Activated B cell treated with CpG ODN at 0.5 μM for 24 hours (primary cell): ENCODE results near the gene SRA1. TPM values are rescaled to one million over a fixed set of nuclear protein-coding genes. Genes with fewer than 3 reads are reported as not detected.
A peak's percentile ranks its signal among the peaks of the same experiment; 100 is the strongest.

Experiments used
- ATAC-seq: fragments of 200-7000 bp; cut with Tn5 transposase; one replicate; pipeline ENCODE4 v1.10.0; 2021; ENCODE audit warnings: low read depth, mild to moderate bottlenecking, moderate library complexity
- CTCF ChIA-PET: fragments of 350-600 bp; sonication (Branson Sonifier 250); formaldehyde crosslinking; loops from one replicate; lab custom pipeline; 2021; ENCODE audit warnings: antibody characterized with exemption; lab: Charles Lee
- POLR2A ChIA-PET: fragments of 350-600 bp; sonication (Branson Sonifier 250); formaldehyde crosslinking; loops from one replicate; lab custom pipeline; 2021; ENCODE audit warnings: antibody characterized with exemption; lab: Charles Lee
- DNase-seq: peaks from one replicate; pipeline ENCODE4 v3.0.0; 2022
- H3K27ac Mint-ChIP-seq: one replicate; pipeline ENCODE4 v1.8.0; 2020; ENCODE audit warnings: mixed read lengths
- H3K27me3 Mint-ChIP-seq: one replicate; pipeline ENCODE4 v1.8.0; 2021; ENCODE audit warnings: mixed read lengths
- H3K36me3 Mint-ChIP-seq: one replicate; pipeline ENCODE4 v1.8.0; 2021; ENCODE audit warnings: low read depth, mixed read lengths
- H3K4me1 Mint-ChIP-seq: one replicate; pipeline ENCODE4 v1.8.0; 2021; ENCODE audit warnings: mixed read lengths
- H3K4me3 Mint-ChIP-seq: one replicate; pipeline ENCODE4 v1.8.0; 2020; ENCODE audit warnings: mild to moderate bottlenecking, mixed read lengths
- H3K9me3 Mint-ChIP-seq: one replicate; pipeline ENCODE4 v1.8.0; 2020; ENCODE audit warnings: mixed read lengths
- CTCF ChIP-seq: fragments of 200-600 bp; IDR thresholded peaks from one replicate; pipeline ENCODE4 v1.8.0; 2022; ENCODE audit warnings: antibody characterized with exemption, mild to moderate bottlenecking
- intact Hi-C: fragments of 100-400 bp; cut with micrococcal nuclease; formaldehyde crosslinking; loops from one replicate; pipeline ENCODE4 v1.15.1; 2024
- total RNA-seq: library from RNA; stranded (reverse); gene quantifications from 2 replicates; pipeline ENCODE4 v1.2.3, GENCODE V29; 2022

Gene SRA1
- total RNA-seq, 1 donor from 2014 or later = 41.8 TPM

- ChIA-PET POLR2A (interaction anchor here (0.6 to 4.4 kb wide), 7 partner anchors 9 to 430 kb away, joined by 11 to 39 read pairs (median 16); partner anchors contain the start of genes ANKHD1, APBB3, IK and NDUFA2), CTCF (interaction anchor here (2.3 kb wide), 1 partner anchor 98 kb away, joined by 12 read pairs; the partner anchor contains the start of genes IK and NDUFA2)
- intact Hi-C loops = loop anchor here (5.0 kb wide), 1 partner anchor 146 kb away; the partner anchor contains the start of gene ANKHD1
- Mint-ChIP-seq H3K4me1 (peaks cover 39% of the 10 kb centered on the region), H3K9me3 (no peaks in the 10 kb centered on the region), H3K27ac (peak overlapping the region; percentile 95), H3K36me3 (peaks cover 57% of the 10 kb centered on the region), H3K4me3 (peak overlapping the region; percentile 86), H3K27me3 (no peaks in the 10 kb centered on the region)
- no peak for ATAC-seq
- DNase-seq = no peak
- TF ChIP-seq CTCF = no peak
Measured at GRCh38 chr5:140548791-140549190, 8.5 kb downstream of the SRA1 start.

- peak overlapping the region; percentile 86 for H3K4me3 Mint-ChIP-seq
- ChIA-PET POLR2A (interaction anchor here (0.6 to 4.4 kb wide), 12 partner anchors 9 to 430 kb away, joined by 3 to 39 read pairs (median 15); partner anchors contain the start of genes ANKHD1, APBB3, IK and NDUFA2), CTCF (interaction anchor here (1.5 to 2.3 kb wide), 3 partner anchors 9 to 99 kb away, joined by 4 to 12 read pairs (median 8); partner anchors contain the start of genes IK, NDUFA2, SRA1 and TMCO6)
- no peaks in the 10 kb centered on the region for H3K27me3 Mint-ChIP-seq
- no peak for TF ChIP-seq CTCF
- H3K27ac Mint-ChIP-seq = peak overlapping the region; percentile 95
- H3K9me3 Mint-ChIP-seq = no peaks in the 10 kb centered on the region
- intact Hi-C loops = loop anchor here (5.0 kb wide), 1 partner anchor 146 kb away; the partner anchor contains the start of gene ANKHD1
- DNase-seq (no peak), ATAC-seq (peak; percentile 6)
- H3K36me3 Mint-ChIP-seq = peaks cover 56% of the 10 kb centered on the region
- peaks cover 34% of the 10 kb centered on the region for H3K4me1 Mint-ChIP-seq
Measured at GRCh38 chr5:140548300-140548688, 9.0 kb downstream of the SRA1 start.

GRCh38 chr5:140547508-140548299 lies 9.6 kb downstream of the SRA1 start, which contains the start of gene EIF4EBP3:
Gene EIF4EBP3 (plus strand): TSS chr5:140547662. CDS start chr5:140547738, 76 bp downstream.
- intact Hi-C loops = loop anchor here (1.0 to 5.0 kb wide), 7 partner anchors 10 to 164 kb away; partner anchors contain the start of genes ANKHD1, APBB3, SLC35A4 and SRA1
- no peak for TF ChIP-seq CTCF
- H3K27me3 Mint-ChIP-seq = no peaks in the 10 kb centered on the region
- ATAC-seq = peak; percentile 97
- H3K27ac Mint-ChIP-seq = peak within 1 kb of the TSS; percentile 95
- peak within 1 kb of the TSS; percentile 86 for H3K4me3 Mint-ChIP-seq
- no peaks in the 10 kb centered on the region for H3K9me3 Mint-ChIP-seq
- peaks cover 54% of the 10 kb centered on the region for H3K36me3 Mint-ChIP-seq
- peaks cover 28% of the 10 kb centered on the region for H3K4me1 Mint-ChIP-seq
- POLR2A ChIA-PET = interaction anchor here (0.6 to 4.4 kb wide), 17 partner anchors 8 to 773 kb away, joined by 3 to 39 read pairs (median 8); partner anchors contain the start of genes ANKHD1, APBB3, HARS1 and HARS2
- CTCF ChIA-PET = interaction anchor here (0.6 to 2.3 kb wide), 6 partner anchors 10 to 99 kb away, joined by 3 to 12 read pairs (median 4); partner anchors contain the start of genes IK, NDUFA2, SRA1 and TMCO6
- DNase-seq = peak; percentile 74

GRCh38 chr5:140546851-140547507 lies 10.3 kb downstream of the SRA1 start:
- Mint-ChIP-seq H3K27ac (peak overlapping the region; percentile 95), H3K4me3 (peak overlapping the region; percentile 86), H3K36me3 (peaks cover 55% of the 10 kb centered on the region), H3K4me1 (peaks cover 27% of the 10 kb centered on the region), H3K9me3 (no peaks in the 10 kb centered on the region), H3K27me3 (no peaks in the 10 kb centered on the region)
- no peak for DNase-seq
- intact Hi-C loops = loop anchor here (1.0 to 5.0 kb wide), 7 partner anchors 10 to 164 kb away; partner anchors contain the start of genes ANKHD1, APBB3, SLC35A4 and SRA1
- no peak for TF ChIP-seq CTCF
- ChIA-PET POLR2A (interaction anchor here (0.7 to 4.4 kb wide), 16 partner anchors 9 to 164 kb away, joined by 3 to 39 read pairs (median 7); partner anchors contain the start of genes ANKHD1, APBB3, HARS1 and HARS2), CTCF (interaction anchor here (0.6 to 2.3 kb wide), 6 partner anchors 10 to 100 kb away, joined by 3 to 12 read pairs (median 4); partner anchors contain the start of genes IK, NDUFA2, SRA1 and TMCO6)
- no peak for ATAC-seq
